Right lobe of liver (tissue), 6 donors: ENCODE results near the gene ZNF652. TPM values are rescaled to one million over a fixed set of nuclear protein-coding genes. Genes with fewer than 3 reads are reported as not detected.

Experiments used
- ATAC-seq, 4 donors: fragments of 200-7000 bp; cut with Tn5 transposase; one replicate each; pipeline ENCODE4 v1.9.1; 2020; ENCODE audit warnings: mild to moderate bottlenecking in 4 of 4, moderate library complexity in 4 of 4
- DNase-seq, 3 donors: peaks; one replicate each; pipeline ENCODE4 v3.0.0-alpha.2; 2020
- H3K27ac ChIP-seq, 3 donors: fragments of 200-600 bp; one replicate each; pipeline ENCODE4 v1.8.0; 2022
- H3K27me3 ChIP-seq, 2 donors: fragments of 200-600 bp; one replicate each; pipeline ENCODE4 v1.8.0; 2022
- H3K36me3 ChIP-seq, 4 donors: fragments of 200-600 bp; sonication (generic) in 1 of 4; one replicate each; pipeline versions ENCODE4 v1.5.1 to v1.8.0; 2017 to 2022; ENCODE audit warnings: control low read depth in 1 of 4
- H3K4me1 ChIP-seq, 4 donors: fragments of 200-600 bp; sonication (generic) in 1 of 4; one replicate each; pipeline versions ENCODE4 v1.5.1 to v1.8.0; 2017 to 2022; ENCODE audit warnings: control low read depth in 1 of 4
- H3K4me3 ChIP-seq, 3 donors: fragments of 200-600 bp; one replicate each; pipeline ENCODE4 v1.8.0; 2022
- H3K9me3 ChIP-seq, 4 donors: fragments of 200-600 bp; sonication (generic) in 1 of 4; one replicate each; pipeline versions ENCODE4 v1.5.1 to v1.8.0; 2017 to 2022; ENCODE audit warnings: control low read depth in 1 of 4
- POLR2A ChIP-seq: fragments of 450-650 bp; IDR thresholded peaks from one replicate; pipeline ENCODE4 v1.6.1; 2017; ENCODE audit warnings: antibody characterized with exemption, mild to moderate bottlenecking
- WGBS: methylation state at CpG from one replicate; pipeline ENCODE4 v1.1.6; 2018; ENCODE audit warnings: low coverage, low lambda C conversion rate; ENCODE audit not compliant: insufficient coverage; ENCODE audit errors: missing lambda C conversion rate; 5-methylcytosine and 5-hydroxymethylcytosine counted together
- intact Hi-C, 2 donors: fragments of 100-400 bp; cut with DNase I; formaldehyde crosslinking; loops; one replicate each; pipeline versions ENCODE4 v1.11.2 to v1.14.1; 2022
- total RNA-seq, 6 experiments: library from RNA; depleted of rRNA in 2 of 6; stranded (reverse); fragments of >200 nt in 2 of 6; fragmentation: NEBNext Ultra II Directional in 3 of 6; extraction: Animal tissue kit (Norgen Biotek cat#: 25700) in 3 of 6; gene quantifications; one replicate each; pipeline versions ENCODE4 v1.1.0 to v1.2.4, GENCODE V29; 2016 to 2023
- TF ChIP-seq, protein P1 (sequence below), 4 donors: fragments of 200-600 bp in 3 of 4; fragments of 450-650 bp in 1 of 4; IDR thresholded peaks; one replicate each; pipeline versions ENCODE4 v1.5.1 to v1.8.0; 2016 to 2022; ENCODE audit warnings: antibody characterized with exemption in 4 of 4, mild to moderate bottlenecking in 2 of 4
- donor health status: DM: no; HTN: yes; CAD: no.
- donor health status: DM: no; HTN: no; CAD: no.
- donor health status: DM: no; HTN: no; CAD: no.
- donor health status: DM: no; HTN: yes; CAD: no.
- donor health status: DM: no; HTN: yes; CAD: no.

ZNF652 gene
- total RNA-seq, 6 experiments from 2014 or later, result 16.9 to 36.8 (median 24.3) TPM

DNA sequence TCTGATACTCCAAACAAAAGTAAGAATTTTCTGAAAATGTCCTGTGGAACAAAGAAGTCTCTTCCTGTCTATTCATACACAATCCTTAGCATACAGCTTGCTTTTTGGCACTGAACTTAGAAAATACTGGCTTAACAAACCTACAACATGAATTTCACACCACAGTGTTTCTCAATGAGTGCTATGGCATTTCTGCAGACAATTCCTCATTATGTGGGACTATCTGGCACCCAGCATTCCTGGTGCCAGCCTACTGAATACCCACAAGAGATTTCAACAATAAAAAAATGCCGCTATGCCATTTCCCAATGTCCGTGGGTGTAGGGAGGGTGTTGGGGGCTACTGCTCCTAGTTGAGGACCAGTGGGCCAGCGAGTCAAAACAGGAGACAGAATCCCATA lies 62.1 kb downstream of the ZNF652 start:
- intact Hi-C loops, result loop anchor here in 1 of 2 donors (10.0 kb wide), 1 partner anchor 255 kb away; no protein-coding TSS in a partner anchor
- Histone ChIP-seq H3K36me3 (peaks cover 0 to 22% (median 8%) of the 10 kb centered on the region in 4 donors), H3K27me3 (no peaks in the 10 kb centered on the region), H3K9me3 (no peaks in the 10 kb centered on the region), H3K27ac (no peak overlapping the region), H3K4me1 (no peaks in the 10 kb centered on the region), H3K4me3 (no peak overlapping the region)
- 100% methylated on average over 3 of the region's 3 CpGs for WGBS
- no peak for ATAC-seq
- TF ChIP-seq, protein P1, sequence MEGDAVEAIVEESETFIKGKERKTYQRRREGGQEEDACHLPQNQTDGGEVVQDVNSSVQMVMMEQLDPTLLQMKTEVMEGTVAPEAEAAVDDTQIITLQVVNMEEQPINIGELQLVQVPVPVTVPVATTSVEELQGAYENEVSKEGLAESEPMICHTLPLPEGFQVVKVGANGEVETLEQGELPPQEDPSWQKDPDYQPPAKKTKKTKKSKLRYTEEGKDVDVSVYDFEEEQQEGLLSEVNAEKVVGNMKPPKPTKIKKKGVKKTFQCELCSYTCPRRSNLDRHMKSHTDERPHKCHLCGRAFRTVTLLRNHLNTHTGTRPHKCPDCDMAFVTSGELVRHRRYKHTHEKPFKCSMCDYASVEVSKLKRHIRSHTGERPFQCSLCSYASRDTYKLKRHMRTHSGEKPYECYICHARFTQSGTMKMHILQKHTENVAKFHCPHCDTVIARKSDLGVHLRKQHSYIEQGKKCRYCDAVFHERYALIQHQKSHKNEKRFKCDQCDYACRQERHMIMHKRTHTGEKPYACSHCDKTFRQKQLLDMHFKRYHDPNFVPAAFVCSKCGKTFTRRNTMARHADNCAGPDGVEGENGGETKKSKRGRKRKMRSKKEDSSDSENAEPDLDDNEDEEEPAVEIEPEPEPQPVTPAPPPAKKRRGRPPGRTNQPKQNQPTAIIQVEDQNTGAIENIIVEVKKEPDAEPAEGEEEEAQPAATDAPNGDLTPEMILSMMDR (IDR thresholded peaks at IDR 0.05), result no peak
- TF ChIP-seq POLR2A, result no peak
- DNase-seq, result no peak

DNA sequence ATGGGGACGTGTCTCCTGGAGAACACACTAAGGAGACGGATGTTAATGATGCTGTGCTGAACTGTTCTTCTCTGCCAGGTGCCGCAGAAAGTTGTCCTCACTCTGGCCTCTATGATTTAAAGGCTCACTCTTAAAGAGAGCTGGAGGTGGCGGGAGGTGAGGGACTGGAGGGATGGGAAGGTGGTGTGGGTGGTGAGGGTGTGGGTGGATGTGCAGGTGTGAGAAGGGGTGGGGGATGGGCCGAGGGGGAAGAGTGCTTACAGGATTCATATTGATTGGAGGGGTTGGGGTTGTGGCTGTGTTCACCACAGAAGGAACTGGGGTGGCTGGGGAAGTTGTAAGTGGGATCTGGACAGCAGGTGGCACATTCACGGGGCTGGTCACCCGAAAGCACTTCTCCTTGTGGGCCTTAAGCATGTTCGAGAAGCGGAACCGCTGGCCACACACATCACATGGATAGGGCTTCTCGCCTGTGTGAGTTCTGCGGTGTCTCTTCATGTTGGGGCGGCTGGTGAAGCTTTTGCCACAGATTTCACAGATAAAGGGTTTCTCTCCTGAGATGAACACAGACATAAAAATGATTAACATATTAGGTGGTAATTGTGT lies 63.6 kb downstream of the ZNF652 start:
- Histone ChIP-seq H3K27ac (no peak overlapping the region), H3K27me3 (no peaks in the 10 kb centered on the region), H3K4me1 (no peaks in the 10 kb centered on the region), H3K36me3 (peaks cover 0 to 22% (median 8%) of the 10 kb centered on the region in 4 donors), H3K9me3 (no peaks in the 10 kb centered on the region), H3K4me3 (no peak overlapping the region)
- no peak for TF ChIP-seq POLR2A
- TF ChIP-seq, protein P1 (IDR thresholded peaks at IDR 0.05), result no peak
- intact Hi-C loops, result no loop called here
- 93% methylated on average over 6 of the region's 13 CpGs for WGBS
- DNase-seq, result no peak
- ATAC-seq, result no peak

DNA sequence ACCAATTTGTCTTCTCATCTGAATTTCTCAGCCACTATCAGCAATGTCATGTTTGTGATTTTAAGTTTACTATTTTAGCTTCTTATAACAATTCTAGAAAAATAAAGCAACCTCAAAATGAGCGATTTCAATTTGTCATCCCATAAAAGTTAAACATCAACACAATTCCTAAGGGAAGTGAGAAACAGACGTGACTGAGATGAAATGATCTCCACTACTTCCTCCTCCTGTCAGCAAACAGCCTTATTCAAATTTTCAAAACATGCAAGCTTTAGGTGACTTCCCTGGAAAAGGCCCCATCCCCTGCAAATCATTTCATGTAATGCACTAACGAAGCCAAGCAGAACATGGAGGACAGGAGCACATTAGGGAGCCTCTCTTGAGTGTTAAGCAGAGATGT lies 64.9 kb downstream of the ZNF652 start:
- peaks cover 0 to 14% (median 8%) of the 10 kb centered on the region in 4 donors for H3K36me3 ChIP-seq
- TF ChIP-seq, protein P1 (IDR thresholded peaks at IDR 0.05), result no peak
- no peaks in the 10 kb centered on the region for H3K9me3 ChIP-seq
- H3K27ac ChIP-seq, result no peak overlapping the region
- no peaks in the 10 kb centered on the region for H3K4me1 ChIP-seq
- ATAC-seq (no peak), DNase-seq (no peak)
- WGBS, result 65% methylated on average over 3 of the region's 3 CpGs
- H3K4me3 ChIP-seq, result no peak overlapping the region
- intact Hi-C loops, result no loop called here
- no peaks in the 10 kb centered on the region for H3K27me3 ChIP-seq

DNA sequence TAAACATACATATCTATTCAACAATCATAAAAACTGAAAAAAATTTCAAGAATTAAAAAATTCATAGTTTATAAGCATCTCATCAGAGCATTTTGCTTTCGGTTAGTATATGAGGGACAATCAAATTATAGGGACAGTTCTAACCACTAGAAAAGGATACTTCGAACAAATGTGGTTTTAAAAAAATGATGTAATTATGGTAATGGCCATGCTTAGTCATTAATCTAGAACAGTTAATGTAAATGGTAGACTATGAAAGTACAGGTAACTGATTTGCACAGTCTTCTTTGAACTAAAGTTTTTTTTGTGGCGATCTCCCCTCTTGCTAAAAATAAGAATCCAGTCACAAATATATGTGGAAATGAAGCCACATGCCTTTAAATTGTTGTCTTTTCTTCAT lies 67.9 kb downstream of the ZNF652 start:
- H3K36me3 ChIP-seq, result peaks cover 0 to 19% (median 4%) of the 10 kb centered on the region in 4 donors
- intact Hi-C loops, result no loop called here
- ATAC-seq, result no peak

More for the DNA sequence above, 67.9 kb downstream of the ZNF652 start:
- Histone ChIP-seq H3K4me1 (no peaks in the 10 kb centered on the region), H3K27ac (no peak overlapping the region), H3K4me3 (no peak overlapping the region), H3K27me3 (no peaks in the 10 kb centered on the region), H3K9me3 (no peaks in the 10 kb centered on the region)
- TF ChIP-seq, protein P1 (IDR thresholded peaks at IDR 0.05), result no peak
- no peak for TF ChIP-seq POLR2A
- WGBS, result 86% methylated on average over 3 of the region's 3 CpGs
- no peak for DNase-seq
